NT2/D1 (cell line): ENCODE data around the gene ERBB4.

Experiments used
- DNase-seq: peaks from one replicate; pipeline ENCODE4 v3.0.0-alpha.2; 2011; ENCODE audit warnings: low read depth, low spot score
- H3K27me3 ChIP-seq: 2 replicates; pipeline ENCODE4 v1.6.0; 2011; ENCODE audit warnings: mild to moderate bottlenecking; ENCODE audit not compliant: insufficient read length, insufficient read depth
- H3K36me3 ChIP-seq: 2 replicates; pipeline ENCODE4 v1.6.1; 2011; ENCODE audit warnings: mild to moderate bottlenecking, low read length, mixed read lengths; ENCODE audit not compliant: insufficient read depth, insufficient read length
- H3K4me1 ChIP-seq: 2 replicates; pipeline ENCODE4 v1.5.1; 2011; ENCODE audit not compliant: insufficient read depth, insufficient read length
- H3K4me3 ChIP-seq: 2 replicates; pipeline ENCODE4 v1.5.1; 2011; ENCODE audit warnings: low read depth; ENCODE audit not compliant: insufficient read length
- H3K9ac ChIP-seq: 2 replicates; pipeline ENCODE4 v1.6.0; 2011; ENCODE audit warnings: low read depth; ENCODE audit not compliant: insufficient read length
- H3K9me3 ChIP-seq: 2 replicates; pipeline ENCODE4 v1.5.1; 2011; ENCODE audit warnings: mild to moderate bottlenecking, low read length; ENCODE audit not compliant: insufficient read depth
- SUZ12 ChIP-seq: IDR thresholded peaks from 2 replicates; pipeline ENCODE4 v1.6.1; 2011; ENCODE audit not compliant: insufficient read length, insufficient read depth; ENCODE audit errors: extremely low read depth
- YY1 ChIP-seq: IDR thresholded peaks from 2 replicates; pipeline ENCODE4 v1.6.1; 2011; ENCODE audit not compliant: insufficient read length, insufficient read depth
- ZNF274 ChIP-seq: IDR thresholded peaks from 2 replicates; pipeline ENCODE4 v1.6.1; 2011; ENCODE audit warnings: mild to moderate bottlenecking, low read depth, low read length

ERBB4 gene

DNA sequence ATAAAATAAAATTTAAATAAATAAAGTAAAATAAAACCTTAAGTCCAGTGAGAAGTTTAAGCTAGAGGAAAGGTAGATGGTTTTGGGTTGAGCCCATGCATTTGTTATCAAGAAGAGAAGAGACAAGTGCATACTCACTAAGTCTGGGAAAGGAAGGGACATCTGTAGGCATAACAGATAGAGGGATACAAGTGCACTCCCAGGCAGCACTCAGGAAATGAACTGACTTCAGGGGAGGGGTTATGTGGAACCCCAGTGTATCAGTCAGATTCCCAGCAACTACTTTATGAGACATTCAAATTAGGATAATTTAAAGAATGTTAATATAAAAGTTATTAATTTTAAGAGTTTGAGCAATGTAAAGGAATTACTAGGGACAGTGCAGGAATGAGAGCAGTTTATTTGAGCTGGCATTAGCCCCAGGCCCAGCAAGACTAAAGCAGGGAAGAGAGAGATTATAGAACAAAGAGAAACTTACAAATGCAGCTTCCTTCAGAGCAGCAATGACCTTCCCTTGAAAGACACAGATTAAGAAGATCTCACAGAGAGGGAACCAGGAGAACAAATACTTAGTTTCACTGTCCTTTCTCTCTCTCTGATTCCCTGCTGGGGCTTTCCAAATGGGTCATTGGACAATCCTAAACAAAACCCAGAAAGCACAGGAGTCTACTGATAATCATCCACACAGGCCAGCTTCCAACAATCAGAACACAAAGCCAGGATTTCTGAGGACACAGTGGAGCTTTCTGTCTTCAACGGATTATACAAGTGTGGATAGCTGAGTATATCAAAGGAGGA is 109.7 kb downstream of the ERBB4 start:
- H3K4me1 ChIP-seq = no peaks in the 10 kb centered on the region
- peak; percentile 81 for DNase-seq
- TF ChIP-seq YY1 (no peak), ZNF274 (no peak), SUZ12 (no peak)
- no peaks in the 10 kb centered on the region for H3K36me3 ChIP-seq
- H3K9ac ChIP-seq = no peak overlapping the region
- H3K4me3 ChIP-seq = no peak overlapping the region
- no peaks in the 10 kb centered on the region for H3K27me3 ChIP-seq
- no peaks in the 10 kb centered on the region; the same call in 1 of the 2 replicates for H3K9me3 ChIP-seq

DNA sequence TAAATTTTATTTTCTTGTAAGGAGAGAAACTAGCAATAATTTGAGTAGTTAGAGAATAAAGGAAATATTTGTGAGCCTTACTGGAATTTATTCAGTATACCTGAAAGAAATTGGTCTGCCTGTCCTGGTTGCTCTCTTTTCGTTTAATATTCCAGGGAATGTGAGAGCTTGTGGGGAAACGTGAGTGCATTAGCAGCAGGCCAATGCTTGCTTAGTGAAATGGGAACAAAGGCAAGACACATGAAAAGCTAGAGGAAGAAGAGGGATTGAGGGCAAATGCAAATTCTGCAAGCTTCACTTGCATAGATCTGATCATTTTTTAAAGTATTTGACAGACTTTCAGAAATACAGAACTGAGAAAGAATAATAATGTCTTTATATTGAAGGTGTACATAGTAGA is 111.0 kb downstream of the ERBB4 start:
- no peaks in the 10 kb centered on the region for H3K4me1 ChIP-seq
- no peaks in the 10 kb centered on the region; the same call in 1 of the 2 replicates for H3K9me3 ChIP-seq
- H3K36me3 ChIP-seq = no peaks in the 10 kb centered on the region
- H3K9ac ChIP-seq = no peak overlapping the region
- H3K27me3 ChIP-seq = no peaks in the 10 kb centered on the region
- no peak for TF ChIP-seq ZNF274
- no peak for TF ChIP-seq SUZ12
- no peak for TF ChIP-seq YY1
- DNase-seq = no peak
- H3K4me3 ChIP-seq = no peak overlapping the region

DNA sequence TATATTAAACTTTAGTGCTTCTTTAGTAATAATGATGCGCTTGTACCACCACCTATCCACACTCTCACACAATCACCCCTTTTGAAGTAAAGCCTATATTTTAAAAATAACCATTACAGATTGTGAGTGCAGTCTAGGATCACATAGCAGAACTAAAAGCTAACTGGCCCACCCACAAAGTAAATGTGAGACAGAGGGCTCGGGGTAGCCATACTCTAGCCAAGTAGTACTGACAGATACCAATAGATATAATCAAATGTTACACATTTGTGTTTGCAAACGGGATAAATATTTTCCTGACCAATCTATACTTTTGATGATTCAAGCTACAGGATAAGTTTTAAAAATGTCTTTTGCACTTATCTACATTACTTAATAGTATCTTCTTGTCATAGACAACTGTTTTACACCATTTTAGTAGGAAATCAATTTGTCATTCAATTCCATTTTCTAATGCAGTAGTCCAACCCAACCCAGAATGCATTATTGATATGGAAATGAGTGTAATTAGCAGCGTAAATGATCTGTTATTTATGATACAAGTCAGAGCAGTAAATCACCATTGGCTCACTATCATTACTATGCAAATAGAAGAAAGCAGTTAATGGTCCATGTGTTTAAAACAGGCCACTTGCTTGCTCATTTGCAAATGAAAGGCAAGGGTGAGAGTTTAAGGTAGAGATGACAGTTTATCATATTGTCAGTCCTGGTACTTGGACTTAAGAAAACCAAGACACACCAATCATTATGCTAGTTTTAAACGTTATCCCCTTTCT is 111.8 kb downstream of the ERBB4 start:
- Histone ChIP-seq H3K4me3 (no peak overlapping the region), H3K4me1 (no peaks in the 10 kb centered on the region), H3K27me3 (no peaks in the 10 kb centered on the region), H3K36me3 (no peaks in the 10 kb centered on the region), H3K9me3 (no peaks in the 10 kb centered on the region; the same call in 1 of the 2 replicates), H3K9ac (no peak overlapping the region)
- DNase-seq = no peak
- TF ChIP-seq YY1 (no peak), ZNF274 (no peak), SUZ12 (no peak)

DNA sequence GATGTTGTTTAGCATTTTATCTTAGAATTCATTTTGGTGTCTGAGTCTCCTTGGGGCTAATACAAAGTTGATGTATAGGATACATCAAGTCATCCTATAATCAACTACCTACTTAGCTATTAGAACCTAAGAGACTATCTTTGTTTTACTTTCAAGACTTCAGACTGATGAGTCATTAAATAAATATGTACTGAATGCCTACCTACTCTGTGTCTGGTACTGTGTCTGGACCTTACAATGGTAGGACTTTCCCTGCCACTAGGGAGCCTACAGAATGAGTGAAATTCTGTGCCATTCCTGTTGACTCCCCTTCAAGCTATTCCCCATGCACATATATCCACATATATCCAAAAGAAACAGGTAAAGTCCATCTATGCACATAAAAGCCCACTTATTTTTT is 114.5 kb downstream of the ERBB4 start:
- no peaks in the 10 kb centered on the region for H3K4me1 ChIP-seq
- H3K4me3 ChIP-seq = no peak overlapping the region
- no peak for DNase-seq
- H3K27me3 ChIP-seq = no peaks in the 10 kb centered on the region
- H3K36me3 ChIP-seq = no peaks in the 10 kb centered on the region
- no peak overlapping the region for H3K9ac ChIP-seq
- TF ChIP-seq ZNF274 (no peak), SUZ12 (no peak), YY1 (no peak)
- no peaks in the 10 kb centered on the region; the same call in 1 of the 2 replicates for H3K9me3 ChIP-seq

DNA sequence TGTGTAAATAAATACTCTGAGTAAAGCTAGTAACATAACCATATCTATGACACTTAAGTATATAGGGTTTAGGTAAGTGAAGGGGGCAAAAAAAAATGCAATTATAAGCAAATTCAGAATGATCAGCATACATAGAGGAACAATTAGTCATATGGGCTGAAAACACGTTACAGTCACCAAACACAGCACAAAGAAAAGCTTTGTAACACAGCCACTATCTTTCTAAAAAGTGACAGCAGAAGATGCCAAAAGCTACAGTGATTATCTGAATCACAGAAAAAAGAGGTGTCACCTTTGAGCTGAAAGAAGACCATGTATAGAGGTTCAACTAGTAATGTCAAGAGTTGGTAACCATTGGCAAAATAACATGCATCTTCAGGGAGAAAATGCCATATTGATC is 115.5 kb downstream of the ERBB4 start:
- no peak overlapping the region for H3K9ac ChIP-seq
- no peak overlapping the region for H3K4me3 ChIP-seq
- no peaks in the 10 kb centered on the region for H3K27me3 ChIP-seq
- DNase-seq = no peak
- no peaks in the 10 kb centered on the region for H3K36me3 ChIP-seq
- no peaks in the 10 kb centered on the region for H3K4me1 ChIP-seq
- no peaks in the 10 kb centered on the region; the same call in 1 of the 2 replicates for H3K9me3 ChIP-seq
- TF ChIP-seq ZNF274 = no peak
- no peak for TF ChIP-seq YY1
- TF ChIP-seq SUZ12 = no peak

DNA sequence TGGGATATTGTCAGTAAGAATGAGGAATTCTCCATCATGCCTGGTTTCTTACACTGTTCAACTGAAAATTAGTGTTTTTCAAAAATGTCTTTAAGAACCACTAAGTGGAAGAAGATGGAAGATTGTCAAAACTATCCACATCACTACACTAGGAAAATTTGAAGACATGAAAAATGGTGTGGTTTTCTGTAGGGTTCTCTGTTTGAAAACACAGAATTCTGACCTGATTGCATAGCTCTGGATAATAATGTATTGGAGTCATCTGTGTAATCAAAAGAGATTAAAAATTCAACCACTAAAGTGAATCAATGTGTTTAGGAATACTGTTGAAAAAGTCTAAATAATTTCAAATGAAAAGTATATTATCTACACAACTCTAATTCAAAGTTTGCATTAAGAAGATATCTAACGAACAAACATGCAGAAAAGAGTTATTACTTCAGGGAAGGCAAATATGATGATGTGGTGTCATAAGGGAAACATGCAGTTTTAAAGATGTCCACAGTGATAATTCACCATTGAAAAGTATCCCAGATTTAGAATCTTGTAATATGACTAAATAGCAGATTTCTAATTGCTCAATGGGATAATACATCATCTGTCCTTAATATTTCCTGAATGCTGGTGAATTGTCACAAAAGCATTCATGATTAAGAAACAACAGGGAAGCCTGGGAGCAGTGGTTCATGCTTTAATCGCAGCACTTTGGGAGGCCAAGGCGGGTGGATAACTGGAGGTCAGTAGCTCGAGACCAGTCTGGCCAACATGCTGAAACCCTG is 116.9 kb downstream of the ERBB4 start:
- Histone ChIP-seq H3K36me3 (no peaks in the 10 kb centered on the region), H3K4me3 (no peak overlapping the region), H3K9me3 (no peaks in the 10 kb centered on the region; the same call in 1 of the 2 replicates), H3K27me3 (no peaks in the 10 kb centered on the region), H3K4me1 (no peaks in the 10 kb centered on the region), H3K9ac (no peak overlapping the region)
- DNase-seq = no peak
- TF ChIP-seq YY1 (no peak), ZNF274 (no peak), SUZ12 (no peak)

DNA sequence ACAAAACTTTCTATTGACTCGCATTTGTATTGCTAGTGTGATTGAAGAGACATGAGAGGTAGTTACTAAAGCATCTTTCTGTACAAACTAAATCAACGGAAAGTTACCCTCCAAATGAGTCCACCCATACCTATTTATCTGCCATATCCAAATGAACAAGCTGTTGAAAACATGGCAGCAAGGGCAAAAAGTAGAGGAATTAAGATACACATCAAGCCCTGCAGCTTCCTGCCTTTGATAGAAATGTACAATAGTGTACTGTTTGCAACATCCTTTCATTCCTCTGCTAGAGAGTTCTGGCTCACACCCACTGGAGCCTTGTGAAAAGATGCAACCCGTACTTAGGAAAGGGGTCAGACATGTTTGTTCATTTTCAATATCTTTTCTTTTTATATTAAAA is 122.5 kb downstream of the ERBB4 start:
- Histone ChIP-seq H3K9ac (no peak overlapping the region), H3K4me1 (no peaks in the 10 kb centered on the region), H3K27me3 (no peaks in the 10 kb centered on the region), H3K9me3 (no peaks in the 10 kb centered on the region), H3K4me3 (no peak overlapping the region), H3K36me3 (no peaks in the 10 kb centered on the region)
- TF ChIP-seq YY1 = no peak
- TF ChIP-seq SUZ12 = no peak
- no peak for TF ChIP-seq ZNF274
- no peak for DNase-seq
